B cell (primary cell): ENCODE results near the gene NRGN. TPM values are rescaled to one million over a fixed set of nuclear protein-coding genes. Genes with fewer than 3 reads are reported as not detected.
A peak's percentile ranks its signal among the peaks of the same experiment; 100 is the strongest.

Experiments
- ATAC-seq: fragments of 200-7000 bp; cut with Tn5 transposase; one replicate; pipeline ENCODE4 v1.10.0; 2021; ENCODE audit warnings: low read depth, mild to moderate bottlenecking, moderate number of reproducible peaks, moderate library complexity
- CTCF ChIA-PET: fragments of 350-600 bp; sonication (Branson Sonifier 250); formaldehyde crosslinking; loops from one replicate; lab custom pipeline; 2021; ENCODE audit warnings: antibody characterized with exemption, inconsistent platforms; lab: Charles Lee
- POLR2A ChIA-PET: fragments of 350-600 bp; sonication (Branson Sonifier 250); formaldehyde crosslinking; loops from one replicate; lab custom pipeline; 2021; ENCODE audit warnings: antibody characterized with exemption; lab: Charles Lee
- DNase-seq: peaks from one replicate; pipeline ENCODE4 v3.0.0; 2013
- H2AFZ ChIP-seq: 2 replicates; pipeline ENCODE4 v1.6.1; 2012; ENCODE audit warnings: mild to moderate bottlenecking, low read depth, low read length; ENCODE audit not compliant: insufficient read depth, poor library complexity, severe bottlenecking
- H3K27ac ChIP-seq, 2 donors: 1 replicate in 1 of 2; 2 replicates in 1 of 2; pipeline ENCODE4 v1.5.1; 2012 to 2013; ENCODE audit warnings: low read length in 2 of 2, mild to moderate bottlenecking in 2 of 2, moderate library complexity in 1 of 2
- H3K27me3 ChIP-seq, 4 experiments: fragments of 200-600 bp in 1 of 4; sonication (generic) in 1 of 4; replicated peaks in 1 of 4; 1 replicate in 2 of 4; 2 replicates in 2 of 4; pipeline versions ENCODE4 v1.6.1 to v1.7.0; 2013 to 2016; ENCODE audit warnings: low read length in 3 of 4, mild to moderate bottlenecking in 2 of 4, mixed read lengths in 1 of 4, moderate library complexity in 1 of 4; ENCODE audit not compliant: insufficient read depth in 4 of 4, control insufficient read depth in 3 of 4; ENCODE audit errors: control extremely low read depth in 1 of 4
- H3K36me3 ChIP-seq, 2 experiments: replicated peaks in 1 of 2; 1 replicate in 1 of 2; 2 replicates in 1 of 2; pipeline versions ENCODE4 v1.6.1 to v1.7.1; 2013; ENCODE audit warnings: low read length in 1 of 2; ENCODE audit not compliant: insufficient read depth in 2 of 2, control insufficient read depth in 1 of 2; ENCODE audit errors: control extremely low read depth in 1 of 2, extremely low read depth in 1 of 2
- H3K4me1 ChIP-seq, 2 donors: fragments of 200-600 bp in 1 of 2; sonication (generic) in 1 of 2; 1 replicate in 1 of 2; 2 replicates in 1 of 2; pipeline versions ENCODE4 v1.5.1 to v1.6.1; 2013 to 2017; ENCODE audit warnings: low read length in 2 of 2; ENCODE audit not compliant: control insufficient read depth in 2 of 2, insufficient read depth in 2 of 2
- H3K4me2 ChIP-seq: replicated peaks from 2 replicates; pipeline ENCODE3; 2012; ENCODE audit warnings: mild to moderate bottlenecking, low read depth, low read length; ENCODE audit not compliant: poor library complexity, severe bottlenecking
- H3K4me3 ChIP-seq, 5 experiments: fragments of 200-600 bp in 1 of 5; sonication (generic) in 1 of 5; 1 replicate in 3 of 5; 2 replicates in 2 of 5; pipeline versions ENCODE4 v1.5.1 to v1.7.0; 2011 to 2016; ENCODE audit warnings: low read length in 4 of 5, mild to moderate bottlenecking in 4 of 5, low read depth in 2 of 5, control low read depth in 1 of 5, moderate library complexity in 1 of 5; ENCODE audit not compliant: insufficient read depth in 1 of 5; ENCODE audit errors: control extremely low read depth in 1 of 5, extremely low read depth in 1 of 5
- H3K79me2 ChIP-seq: fragments of 200-600 bp; sonication (generic); one replicate; pipeline ENCODE4 v1.6.0; 2016; ENCODE audit warnings: low read length; ENCODE audit not compliant: control insufficient read depth, insufficient read depth
- H3K9ac ChIP-seq: fragments of 200-600 bp; sonication (generic); 2 replicates; pipeline ENCODE4 v1.6.1; 2017; ENCODE audit warnings: mild to moderate bottlenecking, low read length, moderate library complexity
- H3K9me3 ChIP-seq, 3 donors: one replicate each; pipeline versions ENCODE4 v1.6.1 to v1.7.1; 2013; ENCODE audit warnings: low read length in 2 of 3; ENCODE audit not compliant: control insufficient read depth in 2 of 3, insufficient read depth in 1 of 3; ENCODE audit errors: control extremely low read depth in 1 of 3
- H4K20me1 ChIP-seq: 2 replicates; pipeline ENCODE4 v1.6.0; 2012; ENCODE audit warnings: mild to moderate bottlenecking, low read length; ENCODE audit not compliant: insufficient read depth, control insufficient read depth, poor library complexity, severe bottlenecking
- H3K27ac Mint-ChIP-seq: one replicate; pipeline ENCODE4 v1.8.0; 2021; ENCODE audit warnings: mixed read lengths
- H3K27me3 Mint-ChIP-seq: one replicate; pipeline ENCODE4 v1.8.0; 2021; ENCODE audit warnings: mixed read lengths
- H3K4me1 Mint-ChIP-seq: one replicate; pipeline ENCODE4 v1.8.0; 2021; ENCODE audit warnings: mixed read lengths
- H3K4me3 Mint-ChIP-seq: one replicate; pipeline ENCODE4 v1.8.0; 2021; ENCODE audit warnings: mixed read lengths
- H3K9me3 Mint-ChIP-seq: one replicate; pipeline ENCODE4 v1.8.0; 2022; ENCODE audit warnings: mixed read lengths; ENCODE audit not compliant: insufficient read depth
- EZH2 ChIP-seq: IDR thresholded peaks from 2 replicates; pipeline ENCODE4 v1.6.1; 2012; ENCODE audit warnings: borderline replicate concordance, low read depth, mild to moderate bottlenecking, moderate library complexity, low read length; ENCODE audit not compliant: insufficient read depth, poor library complexity, severe bottlenecking
- WGBS: methylation state at CpG from one replicate; pipeline ENCODE4 v1.1.5; 2013; ENCODE audit warnings: missing lambda C conversion rate; ENCODE audit not compliant: insufficient coverage; 5-methylcytosine and 5-hydroxymethylcytosine counted together
- intact Hi-C: fragments of 100-400 bp; cut with micrococcal nuclease; formaldehyde crosslinking; loops from one replicate; pipeline ENCODE4 v1.10.0; 2022
- polyA plus RNA-seq: library from polyadenylated mRNA; depleted of rRNA; stranded (reverse); fragments of >200 nt; gene quantifications from 2 replicates; pipeline ENCODE4 v1.2.3, GENCODE V29; 2012
- total RNA-seq, 2 donors: library from RNA; stranded (reverse); fragments of 120-200 nt in 1 of 2; gene quantifications; 1 replicate in 1 of 2; 2 replicates in 1 of 2; pipeline versions ENCODE4 v1.2.3 to v1.2.4, GENCODE V29; 2013 to 2022
- TF ChIP-seq, protein P1 (sequence below): fragments of 200-600 bp; IDR thresholded peaks from one replicate; pipeline ENCODE4 v1.8.0; 2022; ENCODE audit warnings: antibody characterized with exemption, mild to moderate bottlenecking

Gene NRGN
- total and polyA plus RNA-seq, 2 donors (not counting 1 experiment from before 2014, with no cell fraction given), result 3.1 TPM; not detected in 1

DNA sequence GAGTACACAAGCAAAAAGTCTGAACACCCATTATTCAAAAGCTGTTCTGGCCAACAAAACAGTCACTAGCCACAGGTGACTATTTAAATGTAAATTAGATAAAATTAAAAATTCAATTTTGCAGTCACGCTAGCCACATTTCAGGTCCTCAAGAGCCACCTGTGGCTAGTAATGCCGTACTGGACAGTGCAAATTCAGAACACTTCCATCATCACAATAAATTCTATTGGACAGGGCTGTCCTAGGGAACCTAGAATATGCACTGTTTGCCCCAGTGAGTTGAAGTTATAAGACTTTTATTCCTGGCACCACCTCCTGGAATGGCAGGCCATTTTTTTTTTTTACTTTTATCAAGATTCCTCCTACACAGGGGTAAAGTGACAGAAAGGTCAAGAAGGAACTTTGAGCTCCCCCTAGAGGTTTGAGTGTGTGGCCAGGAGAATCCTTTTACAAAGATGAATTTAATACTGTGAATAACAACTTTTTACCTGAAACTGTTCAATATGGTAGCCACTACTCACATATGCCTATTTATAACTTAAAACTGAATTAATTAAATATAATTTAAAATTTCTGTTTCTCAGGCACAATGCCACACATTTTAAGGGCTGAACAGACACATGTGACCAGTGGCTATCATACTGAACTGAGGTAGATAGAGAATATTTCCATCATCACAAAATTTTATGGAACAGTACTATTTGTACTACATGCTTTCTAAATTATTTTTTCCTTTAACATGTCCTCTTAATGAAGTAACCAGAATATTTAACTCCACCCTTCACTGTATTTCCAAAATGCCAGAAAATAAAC lies 53.9 kb downstream of the NRGN start:
- no peak overlapping the region for H3K9ac ChIP-seq
- H4K20me1 ChIP-seq, result peaks cover 18% of the 10 kb centered on the region
- H3K9me3 ChIP-seq, result no peaks in the 10 kb centered on the region
- peaks cover 84% of the 10 kb centered on the region for H3K79me2 ChIP-seq
- CTCF ChIA-PET, result interaction anchor here (0.7 to 12.5 kb wide), 25 partner anchors 8 to 1106 kb away, joined by 3 to 177 read pairs (median 4); partner anchors contain the start of genes SIAE and SPA17
- peaks cover 3 to 8% of the 10 kb centered on the region in 2 donors for H3K4me1 ChIP-seq
- Mint-ChIP-seq H3K27ac (no peak overlapping the region), H3K4me3 (no peak overlapping the region), H3K9me3 (no peaks in the 10 kb centered on the region), H3K4me1 (peaks cover 21% of the 10 kb centered on the region), H3K27me3 (no peaks in the 10 kb centered on the region)
- no peak overlapping the region for H2AFZ ChIP-seq
- DNase-seq, result peak; percentile 67
- 100% methylated on average over 1 of the region's 2 CpGs for WGBS
- ATAC-seq, result no peak
- intact Hi-C loops, result loop anchor here (1.0 to 2.0 kb wide), 2 partner anchors 31 to 124 kb away; partner anchors contain the start of gene ESAM
- no peaks in the 10 kb centered on the region for H3K27me3 ChIP-seq
- POLR2A ChIA-PET, result no interaction called here
- H3K4me3 ChIP-seq, result no peak overlapping the region
- no peaks in the 10 kb centered on the region for H3K36me3 ChIP-seq
- no peak for TF ChIP-seq EZH2
- TF ChIP-seq, protein P1, sequence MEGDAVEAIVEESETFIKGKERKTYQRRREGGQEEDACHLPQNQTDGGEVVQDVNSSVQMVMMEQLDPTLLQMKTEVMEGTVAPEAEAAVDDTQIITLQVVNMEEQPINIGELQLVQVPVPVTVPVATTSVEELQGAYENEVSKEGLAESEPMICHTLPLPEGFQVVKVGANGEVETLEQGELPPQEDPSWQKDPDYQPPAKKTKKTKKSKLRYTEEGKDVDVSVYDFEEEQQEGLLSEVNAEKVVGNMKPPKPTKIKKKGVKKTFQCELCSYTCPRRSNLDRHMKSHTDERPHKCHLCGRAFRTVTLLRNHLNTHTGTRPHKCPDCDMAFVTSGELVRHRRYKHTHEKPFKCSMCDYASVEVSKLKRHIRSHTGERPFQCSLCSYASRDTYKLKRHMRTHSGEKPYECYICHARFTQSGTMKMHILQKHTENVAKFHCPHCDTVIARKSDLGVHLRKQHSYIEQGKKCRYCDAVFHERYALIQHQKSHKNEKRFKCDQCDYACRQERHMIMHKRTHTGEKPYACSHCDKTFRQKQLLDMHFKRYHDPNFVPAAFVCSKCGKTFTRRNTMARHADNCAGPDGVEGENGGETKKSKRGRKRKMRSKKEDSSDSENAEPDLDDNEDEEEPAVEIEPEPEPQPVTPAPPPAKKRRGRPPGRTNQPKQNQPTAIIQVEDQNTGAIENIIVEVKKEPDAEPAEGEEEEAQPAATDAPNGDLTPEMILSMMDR, result peak; percentile 78
- no peak overlapping the region for H3K4me2 ChIP-seq
- H3K27ac ChIP-seq, result no peak overlapping the region

DNA sequence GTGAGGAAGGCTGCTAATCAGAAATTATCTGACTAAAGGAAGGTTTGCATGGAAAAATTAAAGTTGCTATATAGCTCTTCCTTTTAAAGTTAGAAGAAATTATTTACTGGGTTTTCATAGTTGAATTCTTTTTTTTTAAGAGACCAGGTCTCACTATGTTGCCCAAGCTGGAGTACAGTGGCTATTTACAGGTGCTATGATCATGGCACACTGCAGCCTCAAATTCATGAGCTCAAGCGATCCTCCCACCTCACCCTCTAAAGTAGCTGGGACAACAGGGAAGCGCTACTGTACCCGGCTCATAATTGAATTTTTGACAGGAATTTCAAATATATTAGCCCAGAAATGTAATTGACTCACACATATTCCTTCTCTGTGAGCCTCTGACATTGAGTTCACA lies 56.6 kb downstream of the NRGN start:
- no peak for DNase-seq
- Mint-ChIP-seq H3K4me1 (peaks cover 35% of the 10 kb centered on the region), H3K9me3 (no peaks in the 10 kb centered on the region), H3K4me3 (no peak overlapping the region), H3K27ac (no peak overlapping the region), H3K27me3 (no peaks in the 10 kb centered on the region)
- intact Hi-C loops, result no loop called here
- Histone ChIP-seq H3K27me3 (no peaks in the 10 kb centered on the region), H3K4me2 (no peak overlapping the region), H3K4me1 (peaks cover 17 to 20% of the 10 kb centered on the region in 2 donors), H3K79me2 (peaks cover 80% of the 10 kb centered on the region), H3K36me3 (no peaks in the 10 kb centered on the region), H2AFZ (no peak overlapping the region), H3K9me3 (no peaks in the 10 kb centered on the region), H3K4me3 (no peak overlapping the region), H3K9ac (no peak overlapping the region), H3K27ac (no peak overlapping the region), H4K20me1 (peaks cover 16% of the 10 kb centered on the region)
- POLR2A ChIA-PET, result interaction anchor here (0.5 kb wide), 1 partner anchor 113 kb away, joined by 4 read pairs; no protein-coding TSS in a partner anchor
- CTCF ChIA-PET, result interaction anchor here (0.9 to 12.5 kb wide), 4 partner anchors 30 to 125 kb away, joined by 3 to 177 read pairs (median 34); partner anchors contain the start of genes SIAE and SPA17
- ATAC-seq, result no peak
- TF ChIP-seq, protein P1, result no peak
- TF ChIP-seq EZH2, result no peak
- WGBS, result 92% methylated on average over 3 of the region's 3 CpGs
